K562 treated with DMSO at 1 percent for 12 hours (cell line): ENCODE results near the gene DLK2. TPM values are rescaled to one million over a fixed set of nuclear protein-coding genes. Genes with fewer than 3 reads are reported as not detected.

Experiments used
- total RNA-seq: library from RNA; unstranded; fragments of 300-600 nt; gene quantifications from 2 replicates; pipeline ENCODE4 v1.2.3, GENCODE V29; 2022; ENCODE audit not compliant: insufficient read depth

DLK2 gene
- 1.0 TPM in 2 replicates for total RNA-seq

GRCh38 chr6:43455531-43456428 lies at the start of gene DLK2:
Gene DLK2, minus strand, starts transcription at chr6:43455548. Its CDS starts 723 bp downstream, at chr6:43454825.

GRCh38 chr6:43477235-43478007 lies 22.1 kb upstream of the DLK2 start, which contains the start of gene TJAP1:
Gene TJAP1, plus strand, starts transcription at chr6:43477570. Its CDS starts 21,432 bp downstream, at chr6:43499002.

GRCh38 chr6:43427406-43428111 lies 27.8 kb downstream of the DLK2 start, which contains the start of gene ABCC10:
Gene ABCC10, plus strand, starts transcription at chr6:43427541. Its CDS starts 438 bp downstream, at chr6:43427979.

Other genes starting within 250 kb of the DLK2 start
- gene DNPH1, start 226.1 kb downstream of the DLK2 start, total RNA-seq: 185 and 274 TPM in 2 replicates
- not detected in 2 replicates for gene TTBK1, start 212.1 kb downstream of the DLK2 start, total RNA-seq
- not detected in 2 replicates for gene SLC22A7, start 157.3 kb downstream of the DLK2 start, total RNA-seq
- 1.3 TPM in 1 of 2 replicates, not detected in the other for gene CRIP3, start 146.7 kb downstream of the DLK2 start, total RNA-seq
- 5.9 and 28.7 TPM in 2 replicates for gene ZNF318, start 85.9 kb downstream of the DLK2 start, total RNA-seq
- gene ABCC10, start 28.0 kb downstream of the DLK2 start, total RNA-seq: 12.4 and 39.0 TPM in 2 replicates
- 32.2 and 46.2 TPM in 2 replicates for gene TJAP1, start 22.0 kb upstream of the DLK2 start, total RNA-seq
- gene LRRC73, start 54.8 kb upstream of the DLK2 start, total RNA-seq: 0.30 and 0.40 TPM in 2 replicates
- 117 and 134 TPM in 2 replicates for gene YIPF3, start 61.4 kb upstream of the DLK2 start, total RNA-seq
- 40.3 and 70.5 TPM in 2 replicates for gene POLR1C, start 61.5 kb upstream of the DLK2 start, total RNA-seq
- gene XPO5, start 120.5 kb upstream of the DLK2 start, total RNA-seq: 26.6 and 76.6 TPM in 2 replicates
- gene POLH, start 120.6 kb upstream of the DLK2 start, total RNA-seq: 13.2 and 40.2 TPM in 2 replicates
- 178 and 275 TPM in 2 replicates for gene GTPBP2, start 173.7 kb upstream of the DLK2 start, total RNA-seq
- 70.4 and 73.4 TPM in 2 replicates for gene MAD2L1BP, start 180.3 kb upstream of the DLK2 start, total RNA-seq
- 0.51 and 0.81 TPM in 2 replicates for gene RSPH9, start 189.5 kb upstream of the DLK2 start, total RNA-seq
- gene MRPS18A, start 232.2 kb upstream of the DLK2 start, total RNA-seq: 116 and 159 TPM in 2 replicates